ENCODE measurements around the gene UHRF2.
A peak's percentile ranks its signal among the peaks of the same experiment; 100 is the strongest.
"Not testable (repeated sequence)": the region's sequence is repeated elsewhere in the genome, so short reads cannot be mapped to it uniquely, and the experiment has no call there.

Gene UHRF2

DNA sequence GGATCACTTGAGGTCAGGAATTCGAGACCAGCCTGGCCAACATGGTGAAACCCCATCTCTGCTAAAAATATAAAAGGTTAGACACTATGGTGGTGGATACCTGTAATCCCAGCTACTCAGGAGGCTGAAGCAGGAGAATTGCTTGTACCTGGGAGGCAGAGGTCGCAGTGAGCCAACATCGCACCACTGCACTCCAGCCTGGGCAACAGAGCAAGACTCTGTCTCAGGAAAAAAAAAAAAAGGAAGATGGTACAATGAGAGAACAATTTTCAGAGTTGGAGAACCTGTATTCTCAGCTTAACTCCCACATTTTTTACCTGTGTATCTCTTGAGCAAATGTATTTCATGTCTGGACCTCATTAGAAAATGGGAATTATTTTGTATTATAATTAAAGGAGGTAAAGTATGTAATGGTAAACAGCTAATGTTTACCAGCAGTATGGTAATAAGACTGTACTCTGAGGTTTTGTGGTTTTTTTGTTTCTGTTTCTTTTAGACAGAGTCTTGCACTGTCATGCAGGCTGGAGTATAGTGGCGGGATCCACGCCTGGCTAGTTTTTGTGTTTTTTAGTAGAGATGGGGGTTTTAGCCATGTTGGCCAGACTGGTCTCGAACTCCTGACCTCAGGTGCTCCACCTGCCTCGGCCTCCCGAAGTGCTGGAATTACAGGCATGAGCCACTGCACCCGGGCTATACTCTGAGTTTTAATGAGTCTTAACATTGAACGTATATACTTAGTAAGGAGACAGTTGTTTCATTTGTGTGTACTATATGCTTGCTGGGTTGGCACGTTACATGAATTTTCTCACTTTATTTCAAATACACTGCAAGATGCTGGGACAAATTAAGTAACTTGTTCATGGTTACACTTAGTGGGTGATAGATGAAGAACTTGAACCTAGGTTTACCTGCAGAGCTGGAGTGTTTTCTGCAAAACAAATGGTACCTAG, 16.2 kb downstream of the UHRF2 start:
- peak; percentile 51 for DNase-seq

DNA sequence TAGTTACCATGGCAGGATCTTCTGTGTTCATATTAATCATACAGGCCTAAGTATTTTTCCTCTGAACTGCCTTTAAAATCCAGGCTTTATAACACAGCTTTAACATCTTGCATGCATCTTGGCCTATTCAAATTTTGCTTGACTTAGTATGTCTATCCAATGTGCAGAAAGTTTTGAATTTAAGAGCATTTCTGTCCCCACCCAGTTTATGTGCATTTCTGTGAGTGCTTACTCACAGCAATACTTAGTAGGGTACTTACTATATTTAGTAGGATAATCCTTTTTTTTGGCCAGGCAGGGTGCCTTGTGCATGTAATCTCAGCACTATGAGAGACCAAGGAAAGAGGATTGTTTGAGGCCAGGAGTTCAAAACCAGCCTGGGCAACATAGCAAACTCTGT, 18.0 kb downstream of the UHRF2 start:
- no peak for DNase-seq

DNA sequence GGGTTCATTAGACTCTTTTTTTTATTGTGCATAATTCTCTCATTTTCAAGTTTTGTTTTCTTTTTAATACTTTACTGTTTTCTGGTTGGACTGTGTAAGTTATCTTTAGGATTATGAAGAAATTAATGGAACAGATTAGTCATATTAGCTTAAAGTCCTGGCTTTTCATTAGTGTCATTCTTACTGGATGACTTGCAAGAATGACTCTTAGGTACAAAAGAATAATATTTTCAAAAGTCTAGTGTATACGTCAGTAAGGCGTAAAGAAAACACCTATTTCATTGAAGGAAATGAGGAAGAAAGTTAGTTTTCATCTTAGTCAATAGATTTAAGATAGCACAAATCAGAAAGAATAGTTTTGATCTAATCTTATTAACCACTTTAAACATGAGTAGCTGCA, 20.4 kb downstream of the UHRF2 start:
- no peak for DNase-seq

DNA sequence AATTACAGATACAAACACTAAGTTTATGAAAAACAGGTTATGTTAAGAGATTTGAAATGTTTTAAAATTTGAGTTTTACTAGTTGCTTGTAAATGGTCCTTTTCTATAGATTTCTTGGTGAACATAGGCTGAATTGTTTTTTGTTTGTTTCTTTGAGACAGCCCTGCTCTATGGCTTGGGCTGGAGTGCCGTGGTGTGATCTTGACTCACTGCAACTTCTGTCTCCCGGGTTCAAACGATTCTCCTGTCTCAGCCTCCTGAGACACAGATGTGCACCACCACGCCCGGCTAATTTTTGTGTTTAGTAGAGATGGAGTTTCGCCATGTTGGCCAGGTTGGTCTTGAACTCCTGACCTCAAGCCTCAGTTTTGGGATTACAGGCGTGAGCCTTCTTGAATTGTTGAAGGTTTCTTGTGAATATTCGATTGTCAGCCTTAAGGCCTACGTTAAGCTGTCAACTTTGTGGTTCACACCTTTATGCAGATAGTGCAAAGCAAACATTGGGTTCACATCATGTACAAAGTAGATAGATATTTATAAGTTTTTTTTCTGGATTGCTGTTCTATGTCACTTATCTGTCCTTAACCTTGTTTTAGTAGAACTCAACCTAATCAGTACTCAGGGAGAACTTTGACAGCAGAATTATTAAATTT, 26.2 kb downstream of the UHRF2 start:
- DNase-seq, result peak; percentile 24

DNA sequence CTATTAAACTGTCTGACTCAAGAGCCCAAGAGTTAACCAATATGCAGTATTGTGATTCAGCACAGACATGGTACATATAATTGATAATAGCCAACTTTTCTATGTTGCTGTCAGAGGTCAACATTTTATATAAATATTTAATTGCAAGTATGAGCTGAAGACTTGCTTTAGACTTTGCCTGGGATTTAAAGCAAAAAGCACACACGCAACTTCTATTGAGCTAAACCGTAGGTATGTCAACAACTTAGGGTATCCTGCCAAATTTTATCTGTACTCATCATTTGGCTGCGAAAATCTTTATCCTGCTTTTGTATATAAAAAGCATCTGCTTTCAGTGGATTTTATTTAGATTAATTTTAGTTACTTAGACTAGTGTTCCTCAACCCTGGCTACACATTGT, 27.4 kb downstream of the UHRF2 start:
- no peak for DNase-seq

DNA sequence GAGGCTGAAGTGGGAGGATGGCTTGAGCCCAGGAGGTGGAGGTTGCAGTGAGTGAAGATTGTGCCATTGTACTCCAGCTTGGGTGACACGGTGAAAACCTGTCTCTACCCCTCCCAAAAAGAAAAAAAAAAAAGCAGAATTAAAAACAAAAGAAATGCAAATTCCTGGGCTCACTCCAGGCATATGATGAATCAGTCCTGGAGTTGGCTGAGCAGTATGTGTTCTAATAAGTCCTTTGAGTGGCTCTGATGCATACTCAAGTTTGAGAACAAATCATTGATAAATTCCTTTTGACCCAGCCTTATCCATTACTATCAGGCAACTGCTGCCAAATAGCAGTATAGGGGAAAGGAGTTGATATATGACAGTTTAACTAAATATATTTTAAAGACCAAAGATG, 28.3 kb downstream of the UHRF2 start:
- DNase-seq, result no peak

DNA sequence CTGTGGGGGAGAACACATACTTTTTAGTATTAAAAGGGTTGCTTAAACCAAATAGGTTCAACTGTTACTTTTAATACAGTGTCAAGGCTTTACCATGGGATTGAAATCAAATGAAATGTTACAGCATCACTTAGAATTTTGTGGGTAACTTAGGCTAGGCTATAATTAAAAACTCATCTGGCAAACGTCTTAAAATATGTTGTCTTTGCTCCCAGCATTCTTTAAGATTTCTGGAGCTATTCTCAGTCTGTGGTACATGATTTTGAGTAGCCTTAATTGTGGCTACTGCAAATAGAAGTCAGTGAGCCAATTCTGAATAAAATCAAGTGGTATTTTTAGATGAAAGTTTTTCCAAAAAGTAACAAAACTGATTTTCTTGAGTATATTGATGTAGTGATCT, 30.7 kb downstream of the UHRF2 start:
- no peak for DNase-seq

DNA sequence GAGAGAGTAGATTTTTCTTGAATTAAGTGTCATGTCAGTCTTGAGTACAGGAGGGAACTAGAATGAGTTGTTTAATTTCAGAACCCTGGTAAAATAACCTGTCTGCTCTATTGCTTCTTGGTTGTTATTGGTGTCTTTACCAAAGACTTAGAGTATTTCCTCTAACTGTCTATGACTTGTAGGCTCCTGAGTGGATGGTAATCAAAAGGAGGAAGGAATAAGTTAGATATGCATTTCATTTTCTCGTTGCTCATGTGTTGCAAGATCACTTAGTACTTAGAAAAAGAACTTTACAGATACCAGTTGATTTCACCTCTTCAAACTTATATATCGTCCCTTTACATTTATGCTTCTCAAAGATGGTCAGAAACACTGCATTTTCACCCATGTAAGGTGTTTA, 31.1 kb downstream of the UHRF2 start:
- no peak for DNase-seq

DNA sequence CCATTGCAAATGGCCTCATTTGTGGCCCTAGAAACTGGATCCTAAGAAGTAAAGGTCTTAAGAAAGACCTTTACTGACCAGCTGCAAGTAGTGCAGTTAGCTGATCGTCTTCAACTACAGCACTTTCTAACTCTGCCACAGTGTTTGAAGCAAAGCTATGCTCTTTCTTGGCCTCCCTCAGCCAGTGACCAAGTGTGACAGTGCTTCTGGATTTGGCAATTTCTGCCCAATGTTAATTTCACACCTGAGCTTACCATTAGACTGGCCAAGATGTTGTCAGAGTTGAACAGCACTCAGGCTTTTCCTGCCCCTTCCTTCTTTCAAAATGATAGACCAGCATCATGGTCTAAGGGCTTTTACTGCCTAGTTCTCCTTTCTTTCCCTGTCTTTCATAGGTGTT, 36.1 kb downstream of the UHRF2 start:
- DNase-seq, result no peak

DNA sequence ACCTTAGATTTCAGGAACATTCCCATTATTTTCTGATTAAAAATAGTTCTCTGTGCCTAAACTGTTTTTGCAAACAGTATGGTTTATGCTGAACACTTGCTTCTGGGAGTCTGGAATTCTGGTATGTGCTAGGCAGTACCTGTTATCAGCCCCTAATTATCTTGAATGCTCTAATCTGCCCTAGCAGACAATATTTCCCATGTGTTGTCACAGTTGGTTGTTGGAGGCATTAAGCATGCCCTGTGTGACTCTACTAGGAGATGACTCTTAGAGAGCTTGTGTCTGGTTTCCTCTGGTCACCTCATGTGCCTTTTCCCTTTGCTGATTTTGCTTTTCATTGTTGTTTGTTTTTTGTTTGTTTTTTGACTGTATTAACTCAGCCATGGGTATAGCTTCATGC, 36.6 kb downstream of the UHRF2 start:
- DNase-seq, result no peak

DNA sequence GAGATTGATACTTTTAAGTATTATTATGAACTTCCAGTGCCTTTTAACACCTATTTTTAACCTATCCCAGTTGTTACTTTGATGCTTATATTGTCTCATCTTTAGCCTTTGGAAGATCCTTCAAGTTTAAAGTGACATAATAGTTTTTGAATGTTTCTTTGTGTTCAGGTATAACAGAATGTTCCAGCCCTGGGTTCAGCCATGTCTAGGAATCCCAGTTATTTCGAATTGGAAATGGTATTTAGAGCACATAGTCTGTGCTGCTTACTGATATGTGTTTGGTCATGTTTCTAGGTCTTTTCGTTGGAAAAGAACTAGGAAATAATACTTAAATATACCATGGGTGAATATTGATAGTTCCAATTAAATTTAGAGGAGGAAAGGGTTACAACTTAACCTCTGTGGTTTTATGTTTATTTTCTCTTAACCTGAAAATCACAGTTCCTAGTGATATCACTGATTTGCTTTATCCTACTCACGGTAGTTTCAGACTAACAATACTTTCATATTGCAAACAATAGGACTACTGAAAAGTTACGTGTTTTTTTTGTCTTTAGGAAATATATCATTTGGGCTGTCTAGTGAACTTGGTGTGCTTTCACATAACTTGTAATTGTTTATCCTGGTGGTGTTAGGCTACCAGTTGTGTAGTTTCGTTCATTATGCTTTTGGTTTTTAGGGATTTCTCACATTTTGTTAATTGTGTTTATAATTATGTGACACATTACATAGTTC, 37.8 kb downstream of the UHRF2 start:
- no peak for DNase-seq

DNA sequence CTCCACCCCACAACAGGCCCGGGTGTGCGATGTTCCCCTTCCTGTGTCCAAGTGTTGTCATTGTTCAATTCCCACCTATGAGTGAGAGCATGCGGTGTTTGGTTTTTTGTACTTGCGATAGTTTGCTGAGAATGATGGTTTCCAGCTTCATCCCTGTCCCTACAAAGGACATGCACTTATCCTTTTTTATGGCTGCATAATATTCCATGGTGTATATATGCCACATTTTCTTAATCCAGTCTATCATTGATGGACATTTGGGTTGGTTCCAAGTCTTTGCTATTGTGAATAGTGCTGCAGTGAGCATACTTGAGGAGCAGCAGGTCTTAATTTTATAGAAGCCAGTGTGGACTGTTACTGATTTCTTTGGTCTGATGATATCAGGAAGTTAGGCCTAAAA, 42.3 kb downstream of the UHRF2 start:
- not testable (repeated sequence) for DNase-seq

DNA sequence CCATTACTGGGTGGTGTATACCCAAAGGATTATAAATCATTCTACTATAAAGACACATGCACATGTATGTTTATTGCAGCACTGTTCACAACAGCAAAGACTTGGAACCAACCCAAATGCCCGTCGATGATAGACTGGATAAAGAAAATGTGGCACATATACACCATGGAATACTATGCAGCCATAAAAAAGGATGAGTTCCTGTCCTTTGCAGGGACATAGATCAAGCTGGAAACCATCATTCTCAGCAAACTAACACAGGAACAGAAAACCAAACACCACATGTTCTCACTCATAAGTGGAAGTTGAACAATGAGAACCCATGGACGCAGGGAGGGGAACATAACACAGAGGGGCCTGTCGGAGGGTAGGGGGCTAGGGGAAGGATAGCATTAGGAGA, 45.7 kb downstream of the UHRF2 start:
- not testable (repeated sequence) for DNase-seq

DNA sequence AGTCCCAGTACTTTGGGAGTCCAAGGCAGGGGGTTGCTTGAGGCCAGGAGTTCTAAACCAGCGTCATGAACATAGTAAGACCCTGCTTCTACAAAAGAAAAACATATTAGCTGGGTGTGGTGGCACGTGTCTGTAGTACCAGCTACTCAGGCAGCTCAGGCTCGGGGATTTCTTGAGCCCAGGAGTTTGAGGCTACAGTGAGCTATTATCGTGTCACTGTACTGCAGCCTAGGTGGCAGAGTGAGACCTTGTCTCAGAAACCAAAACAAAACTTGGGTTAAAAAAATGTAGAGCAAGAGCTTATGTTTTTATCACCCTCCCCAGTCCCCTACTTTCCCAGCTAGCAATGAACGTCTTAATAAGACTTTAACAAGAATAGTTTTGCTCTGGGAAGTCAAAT, 46.7 kb downstream of the UHRF2 start:
- DNase-seq, result no peak

DNA sequence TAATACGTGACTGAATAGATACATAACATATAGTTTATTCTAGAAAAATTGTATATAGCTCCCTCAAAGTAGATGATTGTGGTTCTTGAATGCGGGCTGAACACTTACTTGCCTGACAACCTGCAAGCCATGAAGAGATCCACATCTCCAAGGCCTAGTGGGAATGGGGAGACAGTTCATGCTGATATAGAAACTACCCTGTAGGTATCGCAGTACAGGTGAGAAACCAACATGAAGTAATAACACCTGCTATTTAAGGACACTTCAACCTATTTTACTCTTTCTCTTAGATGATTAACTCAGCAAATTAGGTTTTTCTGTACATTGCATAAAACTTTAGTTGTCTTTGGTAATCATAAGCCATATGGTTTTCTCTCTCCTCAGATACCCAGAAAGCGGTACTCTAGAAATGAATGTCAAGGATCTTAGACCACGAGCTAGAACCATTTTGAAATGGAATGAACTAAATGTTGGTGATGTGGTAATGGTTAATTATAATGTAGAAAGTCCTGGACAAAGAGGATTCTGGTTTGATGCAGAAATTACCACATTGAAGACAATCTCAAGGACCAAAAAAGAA, 47.3 kb downstream of the UHRF2 start:
- DNase-seq, result no peak

DNA sequence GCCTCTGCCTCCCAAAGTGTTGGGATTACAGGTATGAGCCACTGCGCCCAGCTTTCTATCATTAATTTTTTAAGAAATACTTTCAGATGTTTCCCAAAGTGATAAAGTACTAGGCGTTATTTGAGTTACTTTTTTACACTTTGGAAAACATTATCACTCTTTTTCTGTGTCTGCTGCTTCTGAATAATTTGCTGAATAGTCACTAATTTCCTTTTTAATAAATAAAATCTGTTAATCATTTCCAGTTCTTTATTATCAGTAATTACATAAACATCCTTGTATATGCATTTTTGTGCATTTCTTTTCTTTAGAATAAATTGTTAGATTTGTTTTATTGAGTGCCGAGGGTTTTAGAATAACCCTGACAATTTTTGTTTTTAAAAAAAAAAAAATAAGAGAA, 48.6 kb downstream of the UHRF2 start:
- DNase-seq, result no peak

DNA sequence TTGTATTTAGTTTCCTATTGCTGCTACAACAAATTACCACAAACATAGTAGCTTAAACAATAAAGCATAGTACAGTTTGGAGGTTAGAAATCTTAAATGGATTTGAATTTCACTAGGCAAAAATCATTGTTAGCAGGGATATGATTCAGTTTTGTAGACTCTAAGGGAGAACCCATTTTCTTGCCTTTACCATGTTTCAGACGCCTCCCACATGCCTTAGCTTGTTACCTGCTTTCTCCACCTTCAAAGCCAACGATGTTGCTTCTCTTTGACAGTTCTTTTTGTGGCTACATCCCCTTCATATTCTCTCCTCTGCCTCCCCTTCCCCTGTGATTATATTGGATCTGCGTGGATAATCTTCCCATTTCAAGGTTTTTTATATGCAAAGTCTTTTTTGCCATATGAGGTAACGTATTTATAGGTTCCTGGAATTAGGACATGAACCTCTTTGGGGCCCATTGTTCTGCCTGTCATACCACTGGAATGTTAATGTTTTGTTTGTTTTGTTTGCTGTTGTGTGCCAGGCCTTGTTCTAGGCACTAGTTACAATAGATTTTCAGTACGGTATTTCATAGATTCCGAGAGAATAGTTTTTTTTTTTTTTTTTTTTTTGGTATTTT, 54.1 kb downstream of the UHRF2 start:
- no peak for DNase-seq

DNA sequence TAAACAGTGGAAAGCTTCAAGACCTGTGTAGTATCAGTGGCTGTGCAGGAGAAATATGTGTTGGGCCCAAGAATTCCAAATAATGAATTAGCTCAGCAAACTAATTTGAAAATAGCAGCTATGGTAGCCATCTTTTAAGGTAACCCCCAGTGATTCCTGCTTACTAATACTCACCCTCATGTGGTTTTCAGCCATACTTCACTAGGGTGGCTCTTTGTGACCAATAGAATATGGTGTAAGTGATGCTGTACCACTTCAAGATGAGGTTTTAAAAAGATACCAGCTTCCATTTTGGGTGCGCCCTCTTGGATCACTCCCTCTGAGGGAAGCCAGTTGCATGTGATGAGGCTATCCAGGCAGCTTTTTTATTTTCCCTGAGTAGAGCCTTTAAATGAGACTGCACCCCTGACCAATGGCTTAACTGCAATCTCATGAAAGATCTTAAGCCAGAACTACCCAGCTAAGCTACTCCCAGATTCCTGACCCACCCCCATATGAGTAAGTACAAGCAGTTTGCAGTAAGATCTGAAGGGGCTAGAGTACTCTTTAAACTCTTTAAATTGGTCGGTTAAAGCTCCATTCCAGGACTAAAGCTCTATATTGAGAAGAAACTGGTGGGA, 58.3 kb downstream of the UHRF2 start:
- no peak for DNase-seq

DNA sequence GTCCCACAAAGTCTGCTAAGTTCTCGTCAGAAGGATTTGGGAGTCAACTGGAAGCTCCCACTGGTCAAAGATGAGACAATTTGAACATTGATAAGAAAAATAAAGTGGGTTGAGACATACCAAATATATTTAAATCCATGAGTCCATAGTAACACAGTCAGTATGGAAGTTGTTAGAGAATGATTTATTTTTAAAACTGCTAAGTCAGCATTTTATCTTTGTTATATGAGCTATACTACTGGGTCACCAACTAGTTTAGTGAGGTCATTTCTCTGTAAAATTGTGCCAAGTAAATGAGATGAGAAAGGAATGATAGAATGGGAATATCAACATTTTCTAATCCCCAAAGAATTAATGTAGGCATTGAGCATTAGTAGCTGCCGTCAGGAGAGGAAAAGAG, 60.2 kb downstream of the UHRF2 start:
- no peak for DNase-seq

DNA sequence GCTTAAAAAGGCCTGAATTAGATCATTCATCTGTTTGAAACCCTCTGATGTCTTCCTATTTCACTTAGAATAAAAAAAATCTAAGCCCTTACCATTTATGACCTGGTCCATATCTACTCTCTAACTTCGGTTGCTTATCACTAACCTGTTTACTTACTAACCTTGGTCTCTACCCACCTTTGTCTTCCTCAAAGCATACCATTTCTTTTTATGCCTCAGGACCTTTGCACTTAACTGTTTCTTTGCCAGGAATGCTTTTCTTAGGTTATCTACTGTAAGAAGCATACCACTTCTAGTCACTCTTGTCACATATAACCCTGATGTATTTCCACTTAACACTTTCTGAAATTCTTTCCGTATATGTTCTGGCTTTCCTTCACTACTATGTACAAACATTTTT, 67.0 kb downstream of the UHRF2 start:
- DNase-seq, result no peak

DNA sequence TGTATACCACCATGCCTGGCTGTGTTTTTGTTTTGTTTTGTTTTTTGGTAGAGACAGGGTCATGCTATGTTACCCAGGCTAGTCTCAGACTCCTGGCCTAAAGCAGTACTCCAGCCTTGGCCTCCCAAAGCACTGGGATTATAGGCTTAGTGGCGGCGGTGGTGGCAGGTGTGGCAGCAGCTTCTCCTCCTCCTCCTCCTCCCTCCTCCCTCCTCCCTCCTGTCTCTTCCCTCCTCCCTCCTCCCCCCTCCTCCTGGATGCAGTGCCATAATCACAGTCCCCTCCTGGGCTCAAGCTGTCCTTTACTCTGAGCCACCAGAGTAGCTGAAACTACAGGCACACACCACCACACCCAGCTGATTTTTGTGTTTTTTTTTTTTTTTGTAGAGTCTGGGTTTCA, 71.2 kb downstream of the UHRF2 start:
- no peak for DNase-seq

DNA sequence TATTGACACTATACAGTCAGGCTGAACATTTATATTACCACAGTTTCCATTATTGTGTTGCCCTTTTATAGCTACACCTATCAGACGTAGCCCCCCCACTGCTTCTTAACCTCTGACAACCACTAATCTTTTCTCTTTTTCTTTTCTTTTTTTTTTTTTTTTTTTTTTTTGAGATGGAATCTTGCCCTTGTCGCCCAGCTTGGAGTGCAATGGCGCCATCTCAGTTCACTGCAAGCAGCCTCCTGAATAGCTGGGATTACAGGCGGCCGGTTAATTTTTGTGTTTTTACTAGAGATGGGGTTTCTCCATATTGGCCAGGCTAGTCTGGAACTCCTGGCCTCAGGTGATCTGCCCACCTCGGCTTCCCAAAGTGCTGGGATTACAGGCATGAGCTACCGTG, 75.4 kb downstream of the UHRF2 start:
- DNase-seq, result no peak

DNA sequence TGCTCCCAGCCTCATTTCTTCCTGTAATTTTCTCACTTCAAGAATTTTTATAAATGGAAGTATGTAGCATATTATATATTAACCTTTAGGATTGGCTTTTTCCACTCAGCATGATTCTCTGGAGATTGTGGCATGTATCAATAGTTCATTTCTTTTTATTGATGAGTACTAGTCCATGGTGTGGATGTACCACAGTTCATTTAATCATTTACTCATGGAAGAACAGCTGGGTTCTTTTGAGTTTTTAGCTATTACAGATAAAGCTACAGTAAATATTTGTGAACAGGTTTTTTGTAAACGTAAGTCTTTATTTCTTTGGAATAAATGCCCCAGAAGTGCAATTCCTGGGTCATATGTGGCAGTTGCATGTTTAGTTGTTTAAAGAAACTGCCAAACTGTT, 76.1 kb downstream of the UHRF2 start:
- no peak for DNase-seq

Measured in CD4-positive, alpha-beta T cell treated with Interleukin-4 for 4 hours (primary cell).